Activated CD8-positive, alpha-beta T cell treated with anti-CD3 and anti-CD28 coated beads for 36 hours (primary cell): ENCODE data around the gene PTX3. TPM values are rescaled to one million over a fixed set of nuclear protein-coding genes. Genes with fewer than 3 reads are reported as not detected.

Source experiments
- ATAC-seq: fragments of 200-7000 bp; cut with Tn5 transposase; one replicate; pipeline ENCODE4 v1.10.0; 2021; ENCODE audit warnings: mild to moderate bottlenecking, moderate library complexity
- CTCF ChIA-PET: fragments of 350-600 bp; sonication (Branson Sonifier 250); formaldehyde crosslinking; loops from one replicate; lab custom pipeline; 2021; ENCODE audit warnings: antibody characterized with exemption; lab: Charles Lee
- POLR2A ChIA-PET: fragments of 350-600 bp; sonication (Branson Sonifier 250); formaldehyde crosslinking; loops from one replicate; lab custom pipeline; 2021; ENCODE audit warnings: antibody characterized with exemption; lab: Charles Lee
- DNase-seq: peaks from one replicate; pipeline ENCODE4 v3.0.0-alpha.2; 2020
- H3K27ac Mint-ChIP-seq: one replicate; pipeline ENCODE4 v1.8.0; 2021; ENCODE audit warnings: mild to moderate bottlenecking, mixed read lengths
- H3K27me3 Mint-ChIP-seq: one replicate; pipeline ENCODE4 v1.8.0; 2021; ENCODE audit warnings: mixed read lengths
- H3K36me3 Mint-ChIP-seq: one replicate; pipeline ENCODE4 v1.8.0; 2021; ENCODE audit warnings: low read depth, mixed read lengths
- H3K4me1 Mint-ChIP-seq: one replicate; pipeline ENCODE4 v1.8.0; 2021; ENCODE audit warnings: low read depth, mixed read lengths
- H3K4me3 Mint-ChIP-seq: one replicate; pipeline ENCODE4 v1.8.0; 2021; ENCODE audit warnings: mild to moderate bottlenecking, moderate library complexity, mixed read lengths
- H3K9me3 Mint-ChIP-seq: one replicate; pipeline ENCODE4 v1.8.0; 2021; ENCODE audit warnings: mixed read lengths
- CTCF ChIP-seq: fragments of 200-600 bp; IDR thresholded peaks from one replicate; pipeline ENCODE4 v1.8.0; 2022; ENCODE audit warnings: antibody characterized with exemption, mild to moderate bottlenecking
- intact Hi-C: fragments of 100-400 bp; cut with micrococcal nuclease; formaldehyde crosslinking; loops from one replicate; pipeline ENCODE4 v1.10.0; 2022
- total RNA-seq, 2 experiments: library from RNA; stranded (reverse); gene quantifications; one replicate each; pipeline ENCODE4 v1.2.3, GENCODE V29; 2021

The PTX3 gene
- total RNA-seq, 2 experiments from 2014 or later: 0.27 TPM; not detected in 1

DNA sequence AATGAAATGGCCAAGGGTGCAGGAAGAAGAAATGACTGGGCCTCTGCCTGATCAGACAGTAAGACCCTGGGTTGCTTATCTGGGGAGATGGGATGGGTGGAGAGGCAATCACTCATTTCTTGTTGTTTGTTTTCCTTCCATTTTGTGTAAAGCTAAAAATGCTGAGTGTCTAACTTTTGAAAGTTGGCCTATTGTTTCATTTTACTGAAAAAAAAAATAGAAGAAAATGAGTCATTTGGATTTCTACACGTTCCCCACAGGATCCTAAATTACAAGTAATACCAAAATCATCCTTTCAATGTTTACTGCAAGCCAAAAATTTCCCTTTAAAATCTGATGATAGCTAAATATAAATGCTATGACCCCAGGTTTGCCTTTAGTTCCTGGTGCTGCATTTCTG lies 30.6 kb downstream of the PTX3 start:
- no peak for DNase-seq
- intact Hi-C loops: no loop called here
- no peaks in the 10 kb centered on the region for H3K36me3 Mint-ChIP-seq
- H3K4me1 Mint-ChIP-seq: no peaks in the 10 kb centered on the region
- TF ChIP-seq CTCF: no peak
- H3K27ac Mint-ChIP-seq: no peak overlapping the region
- ChIA-PET POLR2A (no interaction called here), CTCF (no interaction called here)
- H3K27me3 Mint-ChIP-seq: no peaks in the 10 kb centered on the region
- no peaks in the 10 kb centered on the region for H3K9me3 Mint-ChIP-seq
- no peak overlapping the region for H3K4me3 Mint-ChIP-seq
- ATAC-seq: no peak

- no peak for TF ChIP-seq CTCF
- Mint-ChIP-seq H3K27ac (no peak overlapping the region), H3K36me3 (no peaks in the 10 kb centered on the region), H3K9me3 (no peaks in the 10 kb centered on the region), H3K4me1 (no peaks in the 10 kb centered on the region), H3K27me3 (no peaks in the 10 kb centered on the region), H3K4me3 (no peak overlapping the region)
- intact Hi-C loops: no loop called here
- ChIA-PET POLR2A (no interaction called here), CTCF (no interaction called here)
- ATAC-seq (no peak), DNase-seq (no peak)
Measured at GRCh38 chr3:157469561-157470294, 33.1 kb downstream of the PTX3 start.

GRCh38 chr3:157471064-157471463 lies 34.4 kb downstream of the PTX3 start:
- H3K4me1 Mint-ChIP-seq: no peaks in the 10 kb centered on the region
- intact Hi-C loops: no loop called here
- POLR2A ChIA-PET: no interaction called here
- no peak overlapping the region for H3K27ac Mint-ChIP-seq
- TF ChIP-seq CTCF: no peak
- no peak overlapping the region for H3K4me3 Mint-ChIP-seq
- H3K9me3 Mint-ChIP-seq: no peaks in the 10 kb centered on the region
- H3K27me3 Mint-ChIP-seq: no peaks in the 10 kb centered on the region
- H3K36me3 Mint-ChIP-seq: no peaks in the 10 kb centered on the region
- no peak for ATAC-seq
- DNase-seq: no peak
- CTCF ChIA-PET: no interaction called here

DNA sequence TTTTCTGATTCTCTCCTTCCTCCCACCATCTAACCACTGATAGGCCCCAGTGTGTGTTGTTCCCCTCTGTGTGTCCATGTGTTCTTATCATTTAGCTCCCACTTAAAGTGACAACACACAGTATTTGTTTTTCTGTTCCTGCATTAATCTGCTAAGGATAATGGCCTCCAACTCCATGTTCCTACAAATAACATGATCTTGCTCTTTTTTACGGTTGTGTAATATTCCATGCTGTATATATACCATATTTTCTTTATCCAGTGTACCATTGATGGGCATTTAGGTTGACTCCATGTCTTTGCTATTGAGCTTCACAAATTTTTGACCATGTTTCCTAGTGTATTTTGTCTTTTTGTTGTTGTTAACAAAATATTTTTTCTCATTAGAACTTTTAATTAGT lies 36.0 kb downstream of the PTX3 start:
- no peak for TF ChIP-seq CTCF
- CTCF ChIA-PET: no interaction called here
- DNase-seq (no peak), ATAC-seq (no peak)
- Mint-ChIP-seq H3K27ac (no peak overlapping the region), H3K9me3 (no peaks in the 10 kb centered on the region), H3K4me3 (no peak overlapping the region), H3K27me3 (no peaks in the 10 kb centered on the region), H3K4me1 (no peaks in the 10 kb centered on the region), H3K36me3 (no peaks in the 10 kb centered on the region)
- POLR2A ChIA-PET: no interaction called here
- intact Hi-C loops: no loop called here

- Mint-ChIP-seq H3K27me3 (peaks cover 2% of the 10 kb centered on the region), H3K9me3 (no peaks in the 10 kb centered on the region), H3K36me3 (no peaks in the 10 kb centered on the region), H3K4me3 (no peak overlapping the region), H3K4me1 (no peaks in the 10 kb centered on the region), H3K27ac (no peak overlapping the region)
- CTCF ChIA-PET: no interaction called here
- TF ChIP-seq CTCF: no peak
- ATAC-seq (no peak), DNase-seq (no peak)
- intact Hi-C loops: no loop called here
- POLR2A ChIA-PET: no interaction called here
Measured at GRCh38 chr3:157475921-157476414, 39.3 kb downstream of the PTX3 start.
